Measurements from ENCODE around the gene GEN1.

GRCh38 chr2:17757321-17757720 is 3.4 kb downstream of the GEN1 start:
- TF ChIP-seq POLR2A (IDR thresholded peaks at IDR 0.05; ENCODE audit: low read depth, low read length) (no peak), POLR2AphosphoS5 (IDR thresholded peaks at IDR 0.05; ENCODE audit: low read depth, low read length) (no peak)

Measured in GM12892 (cell line).